ENCODE data around the gene TRAF2. TPM values are rescaled to one million over a fixed set of nuclear protein-coding genes. Genes with fewer than 3 reads are reported as not detected.

The TRAF2 gene
- total RNA-seq, 1 donor from 2014 or later: 14.4 TPM

DNA sequence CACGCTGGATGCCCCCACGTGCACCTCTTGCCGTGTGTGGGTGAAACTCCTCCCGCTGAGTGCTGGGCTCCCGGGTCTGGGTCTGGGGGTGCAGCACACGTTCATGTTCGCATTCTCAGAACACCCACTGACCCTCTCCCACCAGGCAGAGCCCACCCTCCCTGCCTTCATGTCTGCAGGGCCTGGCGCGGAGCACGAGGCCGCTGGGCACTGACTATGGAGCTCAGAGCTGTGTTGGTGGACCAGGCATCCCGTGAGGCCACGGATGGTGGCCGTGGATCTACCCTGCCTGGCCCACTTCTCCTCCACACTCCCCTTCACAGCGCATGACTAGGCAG is 74.6 kb downstream of the TRAF2 start:
- Histone ChIP-seq H4K20me1 (ENCODE audit: insufficient read depth, low read length) (no peaks in the 10 kb centered on the region), H3K27ac (ENCODE audit: low read depth, low read length) (no peak overlapping the region), H3K4me2 (ENCODE audit: low read length) (no peak overlapping the region), H3K36me3 (ENCODE audit: insufficient read depth, low read length) (no peaks in the 10 kb centered on the region), H3K9me3 (ENCODE audit: insufficient read depth, low read depth, low read length) (no peaks in the 10 kb centered on the region), H3K9ac (ENCODE audit: low read length) (no peak overlapping the region), H3K4me1 (ENCODE audit: insufficient read depth, low read length) (no peaks in the 10 kb centered on the region), H3K27me3 (ENCODE audit: insufficient read depth, low read length) (no peaks in the 10 kb centered on the region), H3K79me2 (ENCODE audit: insufficient read depth, low read length) (no peaks in the 10 kb centered on the region), H2AFZ (ENCODE audit: low read depth, low read length) (no peak overlapping the region), H3K4me3 (ENCODE audit: insufficient read depth, low read depth, low read length) (no peak overlapping the region)
- no peak for DNase-seq (ENCODE audit: low read depth)
- Mint-ChIP-seq H3K4me3 (ENCODE audit: unreplicated experiment) (no peak overlapping the region), H3K27me3 (ENCODE audit: low read depth, unreplicated experiment) (peaks cover 13% of the 10 kb centered on the region), H3K4me1 (ENCODE audit: low read depth, unreplicated experiment) (peaks cover 5% of the 10 kb centered on the region), H3K9me3 (ENCODE audit: unreplicated experiment) (peaks cover 3% of the 10 kb centered on the region), H3K36me3 (ENCODE audit: low read depth, unreplicated experiment) (no peaks in the 10 kb centered on the region), H3K27ac (ENCODE audit: unreplicated experiment) (no peak overlapping the region)
- TF ChIP-seq EZH2 (IDR thresholded peaks at IDR 0.05; ENCODE audit: insufficient read depth, low read length): no peak
- TF ChIP-seq, protein P1, sequence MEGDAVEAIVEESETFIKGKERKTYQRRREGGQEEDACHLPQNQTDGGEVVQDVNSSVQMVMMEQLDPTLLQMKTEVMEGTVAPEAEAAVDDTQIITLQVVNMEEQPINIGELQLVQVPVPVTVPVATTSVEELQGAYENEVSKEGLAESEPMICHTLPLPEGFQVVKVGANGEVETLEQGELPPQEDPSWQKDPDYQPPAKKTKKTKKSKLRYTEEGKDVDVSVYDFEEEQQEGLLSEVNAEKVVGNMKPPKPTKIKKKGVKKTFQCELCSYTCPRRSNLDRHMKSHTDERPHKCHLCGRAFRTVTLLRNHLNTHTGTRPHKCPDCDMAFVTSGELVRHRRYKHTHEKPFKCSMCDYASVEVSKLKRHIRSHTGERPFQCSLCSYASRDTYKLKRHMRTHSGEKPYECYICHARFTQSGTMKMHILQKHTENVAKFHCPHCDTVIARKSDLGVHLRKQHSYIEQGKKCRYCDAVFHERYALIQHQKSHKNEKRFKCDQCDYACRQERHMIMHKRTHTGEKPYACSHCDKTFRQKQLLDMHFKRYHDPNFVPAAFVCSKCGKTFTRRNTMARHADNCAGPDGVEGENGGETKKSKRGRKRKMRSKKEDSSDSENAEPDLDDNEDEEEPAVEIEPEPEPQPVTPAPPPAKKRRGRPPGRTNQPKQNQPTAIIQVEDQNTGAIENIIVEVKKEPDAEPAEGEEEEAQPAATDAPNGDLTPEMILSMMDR (IDR thresholded peaks at IDR 0.05; ENCODE audit: insufficient read depth, low read depth, low read length): no peak
- FAIRE-seq: no peak

DNA sequence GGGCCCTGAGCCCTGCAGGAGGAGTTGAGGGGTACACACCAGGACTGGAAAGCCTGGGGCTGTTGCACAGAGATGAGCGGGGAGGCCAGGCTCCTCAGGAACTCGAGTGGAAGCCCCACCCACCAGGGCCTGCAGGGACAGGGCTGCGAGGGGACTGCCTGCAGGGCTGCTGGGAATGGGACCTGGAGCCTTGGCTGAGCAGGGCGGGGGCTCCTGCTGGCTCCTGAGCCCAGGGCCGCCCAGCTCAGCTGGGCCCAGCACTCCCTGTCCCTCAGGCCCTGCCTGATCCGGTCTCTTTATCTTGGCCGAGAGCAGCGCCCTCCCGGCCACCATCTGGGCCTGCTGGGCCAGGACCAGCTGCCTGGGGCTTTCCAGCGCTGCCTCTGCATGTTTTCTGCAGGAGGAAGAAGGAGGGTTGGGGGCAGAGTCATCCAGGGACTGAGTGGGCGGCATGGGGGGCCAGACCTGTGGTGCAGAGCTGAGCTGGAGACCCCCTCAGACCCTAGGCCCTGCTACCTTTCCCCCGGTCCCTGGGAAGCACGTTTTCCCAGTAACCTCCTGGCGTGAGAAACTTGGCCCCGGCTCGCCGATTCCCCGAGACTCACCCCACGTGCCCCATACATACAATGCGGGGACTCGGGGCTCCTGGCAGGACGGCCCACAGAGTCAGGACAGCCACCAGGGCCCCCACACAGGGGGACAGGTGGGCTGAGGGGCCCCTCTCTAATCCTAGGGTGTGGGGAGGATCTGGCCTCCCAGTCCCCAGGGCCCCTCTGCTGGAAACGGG is 75.2 kb downstream of the TRAF2 start:
- no peak for DNase-seq (ENCODE audit: low read depth)
- Histone ChIP-seq H3K27me3 (ENCODE audit: insufficient read depth, low read length) (no peaks in the 10 kb centered on the region), H3K36me3 (ENCODE audit: insufficient read depth, low read length) (no peaks in the 10 kb centered on the region), H3K9ac (ENCODE audit: low read length) (no peak overlapping the region), H3K4me3 (ENCODE audit: insufficient read depth, low read depth, low read length) (no peak overlapping the region), H2AFZ (ENCODE audit: low read depth, low read length) (no peak overlapping the region), H3K4me2 (ENCODE audit: low read length) (no peak overlapping the region), H3K9me3 (ENCODE audit: insufficient read depth, low read depth, low read length) (no peaks in the 10 kb centered on the region), H3K4me1 (ENCODE audit: insufficient read depth, low read length) (peaks cover 4% of the 10 kb centered on the region), H4K20me1 (ENCODE audit: insufficient read depth, low read length) (no peaks in the 10 kb centered on the region), H3K27ac (ENCODE audit: low read depth, low read length) (no peak overlapping the region), H3K79me2 (ENCODE audit: insufficient read depth, low read length) (no peaks in the 10 kb centered on the region)
- Mint-ChIP-seq H3K9me3 (ENCODE audit: unreplicated experiment) (no peaks in the 10 kb centered on the region), H3K27me3 (ENCODE audit: low read depth, unreplicated experiment) (peaks cover 12% of the 10 kb centered on the region), H3K4me1 (ENCODE audit: low read depth, unreplicated experiment) (peaks cover 5% of the 10 kb centered on the region), H3K27ac (ENCODE audit: unreplicated experiment) (no peak overlapping the region), H3K36me3 (ENCODE audit: low read depth, unreplicated experiment) (no peaks in the 10 kb centered on the region), H3K4me3 (ENCODE audit: unreplicated experiment) (no peak overlapping the region)
- no peak for TF ChIP-seq EZH2 (IDR thresholded peaks at IDR 0.05; ENCODE audit: insufficient read depth, low read length)
- TF ChIP-seq, protein P1 (IDR thresholded peaks at IDR 0.05; ENCODE audit: insufficient read depth, low read depth, low read length): no peak
- FAIRE-seq: no peak

DNA sequence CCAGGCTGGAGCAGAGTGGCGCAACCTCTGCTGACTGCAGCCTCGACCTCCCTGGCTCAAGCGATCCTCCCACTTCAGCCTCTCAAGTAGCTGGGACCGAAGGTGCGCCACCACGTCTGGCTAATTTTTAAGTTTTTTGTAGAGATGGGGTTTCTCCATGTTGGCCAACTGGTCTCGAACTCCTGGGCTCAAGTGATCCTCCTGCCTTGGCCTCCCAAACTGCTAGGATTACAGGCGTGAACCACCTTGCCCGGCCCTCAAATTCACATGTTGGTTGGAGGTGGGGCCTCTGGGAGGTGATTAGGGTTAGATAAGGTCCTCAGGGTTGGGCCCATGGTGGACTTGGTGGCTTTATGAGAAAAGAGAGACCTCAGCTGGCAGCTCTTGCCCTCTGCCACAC is 75.8 kb downstream of the TRAF2 start:
- peaks cover 12% of the 10 kb centered on the region for H3K27me3 Mint-ChIP-seq (ENCODE audit: low read depth, unreplicated experiment)
- TF ChIP-seq EZH2 (IDR thresholded peaks at IDR 0.05; ENCODE audit: insufficient read depth, low read length): no peak
- TF ChIP-seq, protein P1 (IDR thresholded peaks at IDR 0.05; ENCODE audit: insufficient read depth, low read depth, low read length): no peak
- Histone ChIP-seq H3K4me3 (ENCODE audit: insufficient read depth, low read depth, low read length) (no peak overlapping the region), H3K27ac (ENCODE audit: low read depth, low read length) (no peak overlapping the region), H3K36me3 (ENCODE audit: insufficient read depth, low read length) (no peaks in the 10 kb centered on the region), H3K79me2 (ENCODE audit: insufficient read depth, low read length) (no peaks in the 10 kb centered on the region), H3K9ac (ENCODE audit: low read length) (no peak overlapping the region), H3K4me1 (ENCODE audit: insufficient read depth, low read length) (peaks cover 4% of the 10 kb centered on the region), H2AFZ (ENCODE audit: low read depth, low read length) (no peak overlapping the region), H3K4me2 (ENCODE audit: low read length) (no peak overlapping the region), H3K27me3 (ENCODE audit: insufficient read depth, low read length) (no peaks in the 10 kb centered on the region), H3K9me3 (ENCODE audit: insufficient read depth, low read depth, low read length) (no peaks in the 10 kb centered on the region), H4K20me1 (ENCODE audit: insufficient read depth, low read length) (no peaks in the 10 kb centered on the region)
- no peak overlapping the region for H3K4me3 Mint-ChIP-seq (ENCODE audit: unreplicated experiment)
- FAIRE-seq (no peak), DNase-seq (ENCODE audit: low read depth) (no peak)
- peaks cover 5% of the 10 kb centered on the region for H3K4me1 Mint-ChIP-seq (ENCODE audit: low read depth, unreplicated experiment)
- no peaks in the 10 kb centered on the region for H3K9me3 Mint-ChIP-seq (ENCODE audit: unreplicated experiment)
- H3K36me3 Mint-ChIP-seq (ENCODE audit: low read depth, unreplicated experiment): no peaks in the 10 kb centered on the region
- H3K27ac Mint-ChIP-seq (ENCODE audit: unreplicated experiment): no peak overlapping the region

Data from astrocyte (in vitro differentiated cells and primary cell).